Astrocyte of the hippocampus (primary cell): ENCODE measurements around the gene NIPAL1.
"Not testable (repeated sequence)": the region's sequence is repeated elsewhere in the genome, so short reads cannot be mapped to it uniquely, and the experiment has no call there.

ENCODE experiments used
- DNase-seq: peaks from one replicate; pipeline ENCODE4 v3.0.0; 2011; ENCODE audit warnings: low read depth, low spot score

NIPAL1 gene

DNA sequence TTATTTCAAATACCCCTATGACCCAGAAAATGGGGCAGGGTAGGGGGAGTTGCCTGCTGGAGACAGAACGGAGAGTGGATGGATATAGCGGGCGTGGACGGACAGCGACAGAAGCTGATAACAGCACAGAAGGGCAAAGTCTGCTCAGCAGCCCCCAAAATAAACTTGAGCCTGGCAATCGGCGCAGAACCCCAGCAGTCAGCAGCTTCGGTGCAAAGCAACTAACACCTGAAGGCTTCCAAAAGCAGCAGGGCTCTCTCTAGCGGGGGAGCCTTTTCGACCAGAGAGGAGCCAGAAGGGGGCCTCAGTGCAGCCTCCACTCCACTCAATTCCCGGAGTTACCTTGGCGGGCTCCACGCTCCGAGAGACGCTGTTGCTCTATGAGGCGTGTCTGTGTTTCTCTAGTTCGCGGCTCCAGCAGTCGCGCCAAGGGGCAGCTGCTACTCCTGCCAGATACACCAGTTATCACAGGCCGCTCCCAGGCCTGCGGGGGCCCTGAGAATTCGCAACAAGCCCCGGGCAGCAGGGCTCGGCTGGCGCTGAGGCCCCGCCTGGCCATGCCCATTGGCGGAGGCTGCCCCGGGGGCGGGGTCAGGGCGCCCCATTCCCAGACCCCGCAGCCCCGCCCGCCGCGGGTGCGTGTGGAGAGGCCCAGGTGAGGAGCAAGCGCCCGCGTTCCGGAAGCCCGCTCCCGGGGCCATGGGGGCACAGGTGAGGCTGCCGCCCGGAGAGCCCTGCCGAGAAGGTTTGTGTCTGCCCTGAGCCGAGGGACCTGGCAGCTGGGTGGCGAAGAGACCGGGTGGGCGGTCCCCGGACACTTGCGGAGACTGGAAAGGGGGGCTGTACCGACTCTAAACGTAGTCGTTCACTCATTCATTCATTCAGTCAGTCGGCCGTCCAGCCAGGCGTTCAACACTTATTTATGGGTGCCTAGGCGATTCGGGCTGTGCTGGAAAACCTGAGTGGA is at the start of gene NIPAL1, which contains the start of gene CNGA1:
TSS of gene NIPAL1 (plus strand) at position 632 of the 967 bp plus-strand sequence. CDS start at position 700, 68 bp downstream.
TSS of gene CNGA1 (minus strand) at position 541 of the 967 bp plus-strand sequence. CDS start 63,992 bp downstream, outside the sequence.
- peak; percentile 89 for DNase-seq

DNA sequence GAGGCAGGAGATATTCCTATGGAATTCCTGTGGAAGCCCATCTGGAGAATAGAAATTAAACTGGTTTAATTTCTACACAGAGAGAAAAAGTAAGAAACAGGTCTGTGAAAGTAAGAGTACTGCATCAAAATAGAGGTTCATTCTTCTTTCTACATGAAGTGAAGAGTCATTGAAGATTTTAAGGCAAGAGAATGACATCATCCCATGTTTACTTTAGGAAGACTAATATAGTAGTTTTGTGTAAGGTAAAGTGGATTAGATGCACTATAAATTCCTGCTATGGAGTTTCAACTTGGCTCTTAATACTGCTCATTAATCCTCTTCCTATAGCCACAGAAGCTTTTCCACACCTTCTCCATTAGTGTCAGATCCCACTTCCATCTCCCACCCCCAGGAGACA is 47.7 kb upstream of the NIPAL1 start:
- DNase-seq = no peak

DNA sequence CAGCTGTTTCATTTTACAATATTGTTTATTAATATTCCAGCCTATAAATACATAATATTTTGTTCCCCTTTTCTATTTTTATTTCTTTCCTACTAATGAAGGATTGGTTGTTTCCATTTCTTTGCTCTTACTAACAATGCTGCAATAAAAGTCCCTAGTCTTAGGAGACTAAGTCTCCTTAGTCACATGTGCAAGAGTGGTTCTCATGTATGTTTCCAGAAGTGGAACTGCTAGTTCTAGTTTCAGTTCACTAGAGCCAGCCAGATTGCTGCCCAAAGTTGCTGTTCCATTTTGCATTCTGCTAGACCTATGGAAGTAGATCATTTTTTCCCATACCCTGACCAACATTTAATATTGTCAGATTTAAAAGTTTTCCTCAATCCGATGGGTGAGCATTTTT is 44.4 kb upstream of the NIPAL1 start:
- no peak for DNase-seq

DNA sequence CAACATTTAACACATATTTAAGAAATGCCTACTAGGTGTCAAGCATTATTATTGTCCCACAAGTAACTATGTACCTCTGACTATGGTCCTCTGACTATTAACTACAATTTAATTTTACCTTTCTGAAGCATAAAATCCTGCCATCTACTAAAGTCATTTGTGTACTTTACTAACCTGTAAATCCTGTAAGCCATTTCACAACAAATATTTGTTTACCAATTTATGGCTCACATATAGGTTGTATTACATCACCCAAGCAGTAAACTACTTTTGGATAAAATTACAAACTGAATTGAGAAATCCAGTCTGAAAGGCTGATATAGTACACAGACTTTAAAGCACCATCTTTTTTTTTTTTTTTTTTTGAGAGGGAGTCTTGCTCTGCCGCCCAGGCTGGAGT is 43.9 kb upstream of the NIPAL1 start:
- DNase-seq = no peak

DNA sequence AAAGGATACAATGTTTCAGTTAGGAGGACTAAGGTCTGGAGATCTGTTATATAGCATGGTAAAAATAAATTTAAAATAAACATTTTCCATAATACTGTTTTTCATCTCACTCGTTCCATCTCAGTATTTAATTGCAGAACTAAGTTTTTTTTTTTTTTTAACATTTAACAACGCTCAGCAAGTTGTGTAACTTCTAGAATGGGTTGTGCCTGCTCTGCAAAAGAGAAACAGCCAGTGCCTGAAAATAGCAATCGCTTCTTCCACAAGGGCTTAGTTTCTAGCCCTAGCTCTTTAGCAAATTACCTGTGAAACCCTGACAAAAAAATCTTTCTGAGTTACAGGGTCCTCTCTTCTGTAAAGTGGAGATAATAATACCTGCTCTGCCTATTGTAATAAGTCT is 42.0 kb upstream of the NIPAL1 start:
- no peak for DNase-seq

DNA sequence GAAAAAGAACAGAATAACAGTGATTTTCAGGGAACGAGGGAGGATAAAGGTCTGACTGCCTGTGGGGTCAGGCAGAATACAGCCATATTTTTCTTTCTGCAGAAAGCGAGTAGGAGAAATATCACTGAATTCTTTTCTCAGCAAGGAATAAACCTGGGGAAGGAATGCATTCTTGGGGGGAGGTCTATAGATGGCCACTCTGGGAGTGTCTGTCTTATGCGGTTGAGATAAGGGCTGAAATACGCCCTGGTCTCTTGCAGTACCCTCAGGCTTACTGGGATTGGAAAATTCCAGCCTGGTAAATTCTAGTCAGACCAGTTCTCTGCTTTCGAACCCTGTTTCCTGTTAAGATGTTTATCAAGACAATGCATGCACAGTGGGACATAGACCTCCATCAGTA is 26.4 kb upstream of the NIPAL1 start:
- no peak for DNase-seq

DNA sequence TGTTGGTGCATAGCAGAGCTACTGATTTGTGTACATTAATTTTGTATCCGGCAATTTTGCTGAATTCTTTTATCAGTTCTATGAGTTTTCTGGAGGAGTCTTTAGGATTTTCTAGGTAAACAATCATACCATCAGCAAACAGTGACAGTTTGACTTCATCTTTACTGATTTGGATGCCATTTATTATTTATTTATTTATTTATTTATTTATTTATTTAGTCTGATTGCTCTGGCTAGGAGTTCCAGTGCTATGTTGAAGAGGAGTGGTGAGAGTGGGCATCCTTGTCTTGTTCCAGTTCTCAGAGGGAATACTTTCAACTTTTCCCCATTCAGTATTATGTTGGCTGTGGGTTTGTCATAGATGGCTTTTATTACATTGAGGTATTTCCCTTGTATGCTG is 24.1 kb upstream of the NIPAL1 start:
- DNase-seq = not testable (repeated sequence)

DNA sequence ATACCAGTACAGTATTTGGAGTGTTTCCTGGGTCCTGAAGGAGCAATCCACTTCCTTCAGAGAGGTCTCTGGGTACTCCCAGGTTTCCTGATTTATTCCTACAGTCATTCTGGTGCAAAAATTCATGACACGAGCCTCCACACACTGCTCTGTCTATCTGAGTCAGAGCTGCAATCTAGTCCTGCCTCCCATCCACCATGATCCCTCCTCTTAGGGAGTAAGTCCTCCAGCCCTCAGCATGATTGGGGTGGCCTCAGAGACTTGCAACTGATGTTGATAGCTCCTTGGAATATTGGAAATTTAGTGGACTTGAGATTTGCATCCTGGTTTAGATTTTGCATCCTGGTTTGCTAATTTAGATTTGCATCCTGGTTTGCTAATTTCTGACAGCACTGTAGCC is 20.6 kb upstream of the NIPAL1 start:
- no peak for DNase-seq

DNA sequence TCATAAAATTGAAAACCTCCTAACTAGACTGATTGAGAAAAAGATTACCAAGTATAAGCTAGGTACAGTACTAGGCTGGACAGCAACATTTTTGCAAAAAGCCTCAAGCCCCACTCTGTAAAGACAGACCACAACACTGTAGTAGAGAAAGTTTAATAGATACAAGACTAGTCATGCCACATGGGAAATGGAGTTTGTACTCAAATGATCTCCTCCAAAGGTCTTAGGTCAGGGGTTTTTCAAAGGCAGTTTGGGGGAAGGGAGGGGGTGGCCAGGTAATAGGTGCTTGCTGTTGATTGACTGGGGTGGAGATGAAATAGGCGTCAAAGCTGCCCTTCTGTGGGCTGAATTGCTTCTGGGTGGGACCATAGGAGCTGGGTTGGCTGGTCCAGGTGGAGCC is 14.3 kb upstream of the NIPAL1 start:
- DNase-seq = no peak

DNA sequence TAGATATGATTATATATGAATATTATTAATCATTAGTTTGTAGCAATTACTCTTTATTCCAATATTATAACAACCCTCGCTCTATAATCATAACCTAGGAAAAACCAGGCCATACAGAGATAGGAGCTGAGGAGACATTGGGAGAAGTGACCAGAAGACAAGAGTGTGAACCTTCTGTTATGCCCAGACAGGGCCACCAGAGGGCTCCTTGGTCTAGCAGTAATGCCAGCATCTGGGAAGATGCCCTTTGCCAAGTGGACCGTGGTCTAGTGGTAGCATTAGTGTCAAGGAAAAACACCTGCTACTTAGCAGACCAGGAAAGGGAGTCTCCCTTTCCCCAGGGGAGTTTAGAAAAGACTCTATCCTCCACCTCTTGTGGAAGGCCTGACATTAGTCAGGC is 13.0 kb upstream of the NIPAL1 start:
- peak; percentile 16 for DNase-seq

DNA sequence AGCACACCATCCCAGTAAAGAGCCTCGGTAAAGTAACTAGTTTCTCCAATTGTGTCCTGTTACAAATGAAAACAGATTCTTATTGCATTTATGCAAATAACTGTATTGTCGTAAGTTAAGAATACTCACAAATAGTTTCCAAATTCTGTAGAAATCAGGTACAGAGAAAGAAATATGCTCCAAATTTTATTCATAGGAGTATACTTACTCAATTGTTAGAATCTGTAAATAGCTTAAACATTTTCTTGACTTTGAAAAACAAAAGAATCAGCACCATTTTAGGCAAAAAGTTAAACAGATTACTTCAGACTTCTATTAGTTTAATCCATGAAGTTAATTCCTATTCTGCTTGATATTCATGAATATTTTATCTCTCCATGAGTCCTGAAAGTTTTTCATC is 10.8 kb upstream of the NIPAL1 start:
- no peak for DNase-seq

DNA sequence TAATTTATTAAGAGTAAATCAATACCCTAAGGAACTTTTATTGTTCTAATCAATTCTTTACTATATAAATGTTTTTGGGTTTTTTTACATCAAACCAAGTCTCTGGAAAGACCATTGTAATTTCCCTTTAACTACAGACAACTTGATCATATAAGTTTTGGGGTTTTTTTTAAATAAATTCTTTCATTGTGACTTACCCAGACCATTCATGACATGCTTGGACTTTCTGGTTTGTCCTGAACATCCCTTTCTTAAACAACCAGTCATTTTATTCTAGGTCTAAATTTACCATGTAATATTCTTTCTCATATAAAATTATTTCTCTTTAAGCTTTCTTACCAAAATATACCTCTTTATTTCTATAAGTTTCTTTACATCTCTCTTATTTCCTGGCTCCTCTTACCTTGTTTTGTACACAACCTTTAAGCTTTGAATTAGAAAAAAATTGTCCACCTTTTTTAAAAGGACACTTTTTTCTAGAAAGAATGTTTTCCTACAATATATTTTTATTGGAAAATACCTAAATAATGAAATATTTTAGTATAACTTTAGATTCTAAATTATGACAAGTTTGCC is 8.5 kb upstream of the NIPAL1 start:
- DNase-seq = peak; percentile 6

DNA sequence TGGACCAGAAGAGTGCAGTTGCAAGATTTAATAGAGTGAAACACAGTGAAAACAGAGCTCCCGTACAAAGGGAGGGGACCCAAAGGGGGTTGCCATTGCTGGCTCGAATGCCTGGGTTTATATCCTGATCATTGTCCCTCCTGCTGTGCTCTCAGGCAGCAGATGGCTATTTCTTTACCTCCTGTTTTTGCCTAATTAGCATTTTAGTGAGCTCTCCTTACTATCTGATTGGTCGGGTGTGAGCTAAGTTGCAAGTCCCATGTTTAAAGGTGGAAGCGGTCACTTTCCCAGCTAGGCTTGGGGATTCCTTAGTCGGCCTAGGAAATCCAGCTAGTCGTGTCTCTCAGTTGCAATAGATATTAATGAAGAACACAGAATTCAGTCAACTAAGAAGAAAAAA is 5.7 kb upstream of the NIPAL1 start:
- DNase-seq = not testable (repeated sequence)

DNA sequence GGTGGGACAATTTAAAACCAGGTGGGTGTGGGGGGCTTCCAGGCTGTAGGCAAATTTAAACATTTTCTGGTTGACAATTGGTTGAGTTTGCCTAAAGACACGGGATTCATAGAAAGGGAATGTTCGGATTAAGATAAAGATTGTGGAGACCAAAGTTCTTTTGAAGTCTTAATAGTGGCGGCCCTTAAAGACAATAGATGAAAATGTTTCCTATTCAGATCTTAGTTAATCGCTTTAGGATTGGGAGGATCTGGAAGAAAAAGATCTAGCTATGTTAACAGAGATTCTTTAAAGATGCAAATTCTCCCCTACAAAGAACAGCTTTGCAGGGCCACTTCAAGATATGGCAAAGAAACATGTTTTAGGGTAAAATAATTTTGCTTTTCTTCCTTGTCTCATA is 4.8 kb upstream of the NIPAL1 start:
- no peak for DNase-seq

DNA sequence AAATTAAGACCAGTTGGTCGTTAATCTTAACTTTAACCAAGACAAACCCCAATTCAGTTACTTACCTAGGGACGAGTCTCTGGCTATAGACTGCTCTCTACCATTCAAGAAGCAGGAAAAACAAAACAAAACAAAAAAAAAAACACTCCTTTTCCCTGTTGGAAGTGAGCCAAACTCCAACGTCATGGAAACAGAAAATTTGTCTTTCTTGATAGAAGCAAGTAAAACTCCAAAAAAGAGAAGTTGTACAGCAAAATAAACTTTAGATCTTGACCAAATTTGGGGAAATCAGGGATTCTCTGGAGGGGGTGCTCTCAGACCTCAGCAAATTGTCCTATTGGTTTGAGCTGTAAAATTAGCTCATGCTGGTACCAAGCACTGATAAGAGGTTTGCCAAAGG is 3.7 kb upstream of the NIPAL1 start:
- no peak for DNase-seq

DNA sequence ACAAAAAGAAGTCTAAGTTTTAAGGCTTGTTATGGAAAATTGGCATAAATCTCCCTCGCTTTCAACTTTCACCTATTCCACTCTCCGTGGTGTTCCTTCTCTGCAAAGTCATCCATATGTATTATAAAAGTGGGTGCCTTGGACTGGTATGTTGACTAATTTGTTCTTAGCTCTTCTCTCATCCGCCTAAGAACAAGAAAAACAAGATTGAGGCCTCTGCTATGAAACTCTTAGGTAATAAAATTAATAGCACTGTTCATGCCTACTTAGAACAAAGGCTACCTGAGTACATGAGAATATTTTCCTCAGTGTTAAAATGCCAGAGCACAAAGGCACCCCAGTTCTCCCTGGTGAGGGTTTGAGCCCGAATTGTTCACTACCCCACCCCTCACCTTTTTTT is 1.4 kb upstream of the NIPAL1 start:
- no peak for DNase-seq

DNA sequence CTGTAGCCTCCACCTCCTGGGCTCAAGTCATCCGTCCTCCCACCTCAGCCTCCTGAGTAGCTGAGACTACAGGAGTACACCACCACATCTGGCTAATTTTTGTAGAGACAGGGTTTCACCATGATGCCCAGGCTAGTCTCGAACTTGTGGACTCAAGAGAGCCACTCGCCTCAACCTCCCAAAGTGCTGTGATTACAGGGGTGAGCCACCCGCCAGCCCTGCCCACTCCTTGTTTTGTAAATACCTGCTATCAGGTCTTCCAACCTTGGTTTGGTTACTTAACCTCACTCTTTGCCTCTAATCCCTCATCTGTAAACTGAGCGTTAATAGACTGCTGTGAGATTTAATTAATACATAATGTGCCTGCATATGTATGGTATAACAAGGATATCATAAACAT is 894 bp upstream of the NIPAL1 start:
- no peak for DNase-seq

DNA sequence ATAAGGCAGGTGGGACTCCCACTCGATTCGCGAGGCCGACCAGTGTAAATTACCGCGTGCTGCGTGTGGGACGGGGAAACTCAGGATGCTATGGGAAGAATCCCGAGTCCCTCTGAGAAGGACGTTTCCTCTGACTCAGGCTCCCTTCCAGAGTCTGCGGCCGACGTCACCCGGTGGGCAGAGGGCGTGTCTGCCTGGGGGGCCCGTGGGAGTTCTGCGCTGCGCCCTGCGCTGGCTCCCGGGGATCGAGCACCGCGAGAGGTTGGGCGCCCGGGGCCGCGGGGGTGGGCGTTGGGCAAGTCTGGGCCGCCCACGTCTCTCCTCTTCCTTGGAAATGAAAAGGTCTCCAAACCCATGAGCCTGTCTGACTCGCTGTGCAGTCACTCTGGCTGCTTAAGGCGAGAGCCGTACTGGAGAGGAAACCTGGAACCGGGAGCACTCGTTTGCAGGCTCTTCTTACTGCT is 568 bp downstream of the NIPAL1 start:
- DNase-seq = peak; percentile 87

DNA sequence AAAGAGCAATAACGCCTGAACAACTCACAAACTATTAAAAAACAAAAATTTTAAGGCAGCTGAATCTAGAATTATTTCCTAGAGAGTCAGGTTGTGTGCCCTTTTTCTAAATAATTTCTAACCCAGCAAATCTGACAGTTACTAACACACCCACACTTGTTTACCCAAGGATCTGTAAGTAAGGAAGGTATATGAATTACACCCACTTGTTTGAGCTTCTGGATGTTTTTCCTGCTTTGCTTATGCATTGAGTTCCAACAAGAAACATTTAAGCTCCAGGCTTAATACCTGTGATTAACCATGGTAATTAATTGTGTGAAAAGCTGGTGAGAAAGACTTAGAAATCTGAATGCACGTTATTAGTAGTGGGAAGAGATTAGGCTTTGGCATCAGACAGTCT is 1.5 kb downstream of the NIPAL1 start:
- no peak for DNase-seq

DNA sequence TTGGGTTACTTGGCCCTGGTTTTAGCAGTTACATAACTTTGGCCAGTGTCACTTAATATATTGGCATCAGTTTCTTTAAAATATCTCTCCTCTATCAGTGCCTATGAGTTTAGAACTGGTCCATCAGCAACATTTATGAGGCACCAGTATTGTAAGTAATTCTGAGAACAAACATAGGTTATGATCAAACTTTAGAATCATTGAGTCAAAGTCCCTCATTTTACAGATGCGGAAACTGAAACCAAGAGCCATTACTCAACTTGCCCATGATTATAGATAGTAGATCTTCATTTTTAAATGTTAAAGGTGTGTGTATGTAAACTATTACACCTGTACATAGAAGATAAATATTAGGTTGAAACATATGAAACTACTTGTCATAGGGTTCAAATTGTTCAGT is 4.5 kb downstream of the NIPAL1 start:
- no peak for DNase-seq

DNA sequence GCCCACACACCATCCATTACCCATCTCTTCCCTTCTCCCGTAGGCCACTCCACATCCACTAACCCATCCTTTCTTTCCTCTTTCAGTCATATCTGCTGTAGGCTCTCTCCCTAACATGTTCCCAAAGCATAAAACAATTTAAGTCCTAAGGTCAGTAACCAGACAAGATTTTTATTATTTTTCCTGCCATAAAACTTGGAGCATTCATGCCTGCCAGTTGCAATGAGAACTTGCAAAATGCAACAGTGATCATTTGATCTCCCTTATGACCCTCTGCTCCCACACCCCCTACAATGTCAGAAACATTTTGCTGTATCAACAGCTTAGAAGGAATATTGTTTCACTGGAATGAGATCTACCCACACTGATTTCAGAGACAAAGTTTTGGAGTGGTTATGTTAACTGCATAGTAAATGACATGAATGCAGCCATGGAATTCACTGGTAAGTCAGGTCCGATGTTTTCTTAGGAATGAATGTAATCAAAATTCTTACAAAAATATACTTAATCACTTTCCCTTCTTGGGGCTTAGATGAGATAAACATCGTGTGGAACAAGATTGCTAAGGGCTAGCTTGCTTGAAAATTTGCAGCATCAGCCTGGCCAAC is 5.7 kb downstream of the NIPAL1 start:
- no peak for DNase-seq

DNA sequence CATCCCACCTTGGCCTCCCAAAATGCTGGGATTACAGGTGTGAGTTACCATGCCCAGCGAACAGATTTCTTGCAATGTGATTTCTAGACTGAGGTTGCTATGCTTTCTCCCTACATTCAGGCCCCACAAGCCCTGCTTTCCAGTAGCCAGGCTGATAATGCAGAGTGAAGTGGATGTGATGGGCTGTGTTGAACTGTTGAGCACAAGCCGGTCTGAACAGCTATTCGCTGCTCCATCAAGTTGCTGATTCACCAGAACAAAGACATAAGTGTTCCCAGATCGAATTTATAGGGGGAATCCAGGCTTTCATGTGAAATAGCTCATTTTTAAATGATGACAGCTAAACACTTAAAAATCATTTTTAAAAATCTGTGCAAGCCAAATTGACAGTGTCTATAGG is 8.0 kb downstream of the NIPAL1 start:
- peak; percentile 17 for DNase-seq
